Measurements from ENCODE around the gene PIGU.

GRCh38 chr20:34553366-34553867 lies 123.5 kb downstream of the PIGU start:
- no peak for TF ChIP-seq CTCF (IDR thresholded peaks at IDR 0.05 in 4 of 5, conservative IDR thresholded peaks at IDR 0.05 in 1 of 5)
- no peak for TF ChIP-seq POLR2A (IDR thresholded peaks at IDR 0.05)

All from gastrocnemius medialis (tissue), 4 donors.